ENCODE measurements around the gene SIRPB2. TPM values are rescaled to one million over a fixed set of nuclear protein-coding genes. Genes with fewer than 3 reads are reported as not detected.
A peak's percentile ranks its signal among the peaks of the same experiment; 100 is the strongest.

The SIRPB2 gene
- total RNA-seq, 4 donors from 2014 or later: 4.7 to 8.1 (median 6.2) TPM

- WGBS: 80% methylated on average over 4 of the region's 6 CpGs
- intact Hi-C loops (cut with DNase I): no loop called here
- TF ChIP-seq EP300 (IDR thresholded peaks at IDR 0.05): no peak
- TF ChIP-seq POLR2AphosphoS5 (IDR thresholded peaks at IDR 0.05): no peak
- no peak for TF ChIP-seq CTCF (IDR thresholded peaks at IDR 0.05)
- no peak for TF ChIP-seq POLR2A (IDR thresholded peaks at IDR 0.05; ENCODE audit: low read depth)
Observed at GRCh38 chr20:1440024-1440423, 51.2 kb downstream of the SIRPB2 start.

GRCh38 chr20:1438361-1438760 is 52.9 kb downstream of the SIRPB2 start:
- no peaks in the 10 kb centered on the region for H3K27me3 ChIP-seq
- WGBS: 0% methylated on average over 1 of the region's 1 CpG
- TF ChIP-seq POLR2AphosphoS5 (IDR thresholded peaks at IDR 0.05) (no peak), CTCF (IDR thresholded peaks at IDR 0.05) (no peak), EP300 (IDR thresholded peaks at IDR 0.05) (no peak), POLR2A (IDR thresholded peaks at IDR 0.05; ENCODE audit: low read depth) (no peak)
- intact Hi-C loops (cut with DNase I): no loop called here
- peak; percentile 91 for DNase-seq (ENCODE audit: extremely low spot score)
- no peak overlapping the region for H3K4me3 ChIP-seq
- no peaks in the 10 kb centered on the region for H3K9me3 ChIP-seq
- peaks cover 13 to 51% (median 42%) of the 10 kb centered on the region in 4 donors for H3K36me3 ChIP-seq
- H3K27ac ChIP-seq (replicated peaks in 1 of 4): no peak overlapping the region
- no peaks in the 10 kb centered on the region for H3K4me1 ChIP-seq

More at GRCh38 chr20:1440024-1440423, 51.2 kb downstream of the SIRPB2 start:
- H3K36me3 ChIP-seq: peaks cover 30 to 66% (median 58%) of the 10 kb centered on the region in 4 donors
- no peak overlapping the region for H3K4me3 ChIP-seq
- H3K27me3 ChIP-seq: no peaks in the 10 kb centered on the region
- DNase-seq (ENCODE audit: extremely low spot score): no peak
- H3K4me1 ChIP-seq: no peaks in the 10 kb centered on the region
- no peak overlapping the region for H3K27ac ChIP-seq (replicated peaks in 1 of 4)
- H3K9me3 ChIP-seq: no peaks in the 10 kb centered on the region

GRCh38 chr20:1437235-1437904 is 53.9 kb downstream of the SIRPB2 start:
- 36% methylated on average over 5 of the region's 5 CpGs for WGBS
- intact Hi-C loops (cut with DNase I): loop anchor here (1.0 kb wide), 1 partner anchor 124 kb away; no protein-coding TSS in a partner anchor

GRCh38 chr20:1436263-1436662 is 55.0 kb downstream of the SIRPB2 start:
- Histone ChIP-seq H3K27ac (replicated peaks in 1 of 4) (no peak overlapping the region), H3K9me3 (no peaks in the 10 kb centered on the region), H3K36me3 (peaks cover 1 to 30% (median 21%) of the 10 kb centered on the region in 4 donors), H3K4me1 (no peaks in the 10 kb centered on the region), H3K27me3 (no peaks in the 10 kb centered on the region), H3K4me3 (no peak overlapping the region)
- intact Hi-C loops (cut with DNase I): no loop called here
- DNase-seq (ENCODE audit: extremely low spot score): peak; percentile 17
- TF ChIP-seq POLR2A (IDR thresholded peaks at IDR 0.05; ENCODE audit: low read depth): no peak
- TF ChIP-seq POLR2AphosphoS5 (IDR thresholded peaks at IDR 0.05): no peak
- no peak for TF ChIP-seq EP300 (IDR thresholded peaks at IDR 0.05)
- no peak for TF ChIP-seq CTCF (IDR thresholded peaks at IDR 0.05)
- 94% methylated on average over 8 of the region's 8 CpGs for WGBS

More at GRCh38 chr20:1437235-1437904, 53.9 kb downstream of the SIRPB2 start:
- Histone ChIP-seq H3K27me3 (no peaks in the 10 kb centered on the region), H3K9me3 (no peaks in the 10 kb centered on the region), H3K4me1 (no peaks in the 10 kb centered on the region), H3K36me3 (peaks cover 12 to 41% (median 32%) of the 10 kb centered on the region in 4 donors), H3K27ac (replicated peaks in 1 of 4) (no peak overlapping the region), H3K4me3 (no peak overlapping the region)
- TF ChIP-seq POLR2A (IDR thresholded peaks at IDR 0.05; ENCODE audit: low read depth) (no peak), EP300 (IDR thresholded peaks at IDR 0.05) (no peak), CTCF (IDR thresholded peaks at IDR 0.05) (peak; percentile 76 to 83 (median 81)), POLR2AphosphoS5 (IDR thresholded peaks at IDR 0.05) (no peak)
- DNase-seq (ENCODE audit: extremely low spot score): peak; percentile 92
